HEK293T (cell line): ENCODE data around the gene DNAH17.

Experiments
- CTCF ChIA-PET: fragments of 350-600 bp; formaldehyde crosslinking; extraction: SDS; loops from one replicate; lab custom pipeline; 2021; ENCODE audit warnings: antibody characterized with exemption, inconsistent platforms; lab: Yijun Ruan, JAX
- POLR2A ChIA-PET: fragments of 350-600 bp; formaldehyde crosslinking; extraction: SDS; loops from one replicate; lab custom pipeline; 2020; ENCODE audit warnings: antibody characterized with exemption, inconsistent platforms; lab: Yijun Ruan, JAX
- DNase-seq: peaks from one replicate; pipeline ENCODE4 v3.0.0; 2012; ENCODE audit warnings: mixed read lengths; ENCODE audit errors: extremely low spot score
- ARNT ChIP-seq: fragments of 450-650 bp; IDR thresholded peaks from 2 replicates; pipeline ENCODE4 v1.6.1; 2017; ENCODE audit warnings: mild to moderate bottlenecking
- BHLHE40 ChIP-seq: fragments of 450-650 bp; IDR thresholded peaks from 2 replicates; pipeline ENCODE4 v1.6.1; 2016; ENCODE audit warnings: mild to moderate bottlenecking, moderate library complexity, borderline replicate concordance
- CTBP1 ChIP-seq: fragments of 450-650 bp; IDR thresholded peaks from 2 replicates; pipeline ENCODE4 v1.6.1; 2016; ENCODE audit warnings: borderline replicate concordance
- ELF4 ChIP-seq: fragments of 450-650 bp; IDR thresholded peaks from 2 replicates; pipeline ENCODE4 v1.6.1; 2017; ENCODE audit warnings: antibody characterized with exemption
- FOXA1 ChIP-seq: fragments of 450-650 bp; IDR thresholded peaks from 2 replicates; pipeline ENCODE4 v1.6.1; 2016; ENCODE audit warnings: mild to moderate bottlenecking
- FOXK2 ChIP-seq: fragments of 450-650 bp; IDR thresholded peaks from 2 replicates; pipeline ENCODE4 v1.6.1; 2016; ENCODE audit warnings: mild to moderate bottlenecking
- FOXM1 ChIP-seq: fragments of 450-650 bp; IDR thresholded peaks from 2 replicates; pipeline ENCODE4 v1.6.1; 2017; ENCODE audit warnings: mild to moderate bottlenecking, borderline replicate concordance
- HDGF ChIP-seq: fragments of 450-650 bp; IDR thresholded peaks from 2 replicates; pipeline ENCODE4 v1.6.1; 2017; ENCODE audit warnings: antibody characterized with exemption, borderline replicate concordance
- L3MBTL2 ChIP-seq: fragments of 450-650 bp; conservative IDR thresholded peaks from 2 replicates; pipeline ENCODE4 v1.6.1; 2016; ENCODE audit warnings: mild to moderate bottlenecking
- LEF1 ChIP-seq: fragments of 450-650 bp; IDR thresholded peaks from 2 replicates; pipeline ENCODE4 v1.6.1; 2017; ENCODE audit warnings: mild to moderate bottlenecking, borderline replicate concordance
- NFRKB ChIP-seq: fragments of 450-650 bp; IDR thresholded peaks from 2 replicates; pipeline ENCODE4 v1.6.1; 2016; ENCODE audit warnings: mild to moderate bottlenecking, moderate library complexity
- SP1 ChIP-seq: fragments of 450-650 bp; IDR thresholded peaks from 2 replicates; pipeline ENCODE4 v1.6.1; 2017
- SUZ12 ChIP-seq: fragments of 450-650 bp; IDR thresholded peaks from 2 replicates; pipeline ENCODE4 v1.6.1; 2016; ENCODE audit warnings: mild to moderate bottlenecking
- TARDBP ChIP-seq: fragments of 450-650 bp; IDR thresholded peaks from 2 replicates; pipeline ENCODE4 v1.6.1; 2016
- ZNF384 ChIP-seq: fragments of 450-650 bp; IDR thresholded peaks from 2 replicates; pipeline ENCODE4 v1.6.1; 2016
- TF ChIP-seq, protein P1 (sequence below): fragments of 450-650 bp; IDR thresholded peaks from 2 replicates; pipeline ENCODE4 v1.6.1; 2016

Gene DNAH17

DNA sequence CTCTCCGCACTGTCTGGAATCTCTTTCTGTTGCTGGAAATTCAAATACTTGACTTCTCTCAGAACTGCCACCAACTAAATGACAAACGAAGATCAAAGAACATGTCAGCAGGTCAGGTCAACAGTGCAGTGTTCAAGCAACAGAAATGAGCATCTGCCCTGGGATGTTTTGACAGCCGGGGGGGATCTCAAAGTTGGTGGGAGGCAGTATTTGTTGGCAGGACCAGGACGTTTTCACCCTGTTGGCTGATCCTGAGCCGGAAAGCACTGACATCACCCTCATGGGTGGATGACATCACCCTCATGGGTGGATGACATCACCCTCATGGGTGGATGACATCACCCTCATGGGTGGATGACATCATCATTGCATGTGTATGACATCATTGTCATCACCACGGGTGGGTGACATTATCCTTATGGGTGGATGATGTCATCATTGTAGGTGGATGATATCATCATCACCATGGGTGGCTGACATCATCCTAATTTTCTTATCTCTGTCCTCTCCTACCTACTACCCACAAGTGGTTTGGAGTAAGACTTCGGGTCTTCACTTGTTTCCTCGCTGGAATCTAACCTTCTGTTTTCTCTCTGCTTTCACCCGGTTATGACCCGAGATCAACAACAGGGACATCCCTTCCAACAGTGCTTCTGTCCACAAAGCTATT is 18.9 kb downstream of the DNAH17 start:
- TF ChIP-seq NFRKB (no peak), ZNF384 (no peak), FOXK2 (no peak), SP1 (no peak), TARDBP (peak; percentile 98), CTBP1 (peak; percentile 82), LEF1 (no peak), ARNT (no peak), HDGF (no peak)
- CTCF ChIA-PET: no interaction called here
- DNase-seq: peak; percentile 39
- POLR2A ChIA-PET: interaction anchor here (1.0 kb wide), 1 partner anchor 9 kb away, joined by 4 read pairs; no protein-coding TSS in a partner anchor

DNA sequence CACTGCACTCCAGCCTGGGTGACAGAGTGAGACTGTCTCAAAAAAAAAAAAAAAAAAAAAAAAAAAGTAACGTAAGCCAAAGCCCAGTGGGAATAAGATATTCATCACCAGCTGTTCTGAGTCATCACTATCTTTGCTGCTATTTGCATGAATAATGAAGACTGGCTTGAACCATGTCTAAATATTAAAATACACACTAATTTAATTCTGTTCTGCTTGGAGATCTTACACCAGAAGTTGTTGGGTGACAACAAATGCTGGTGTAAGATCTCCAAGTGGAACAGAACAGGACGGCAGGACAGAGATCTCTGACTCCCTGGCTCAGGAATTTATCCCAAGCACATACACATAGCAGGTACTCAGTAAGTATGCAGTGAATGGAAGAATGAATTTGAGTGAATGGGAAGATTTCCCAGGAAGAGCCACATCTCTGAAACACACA is 19.6 kb downstream of the DNAH17 start:
- TF ChIP-seq FOXA1 (no peak), FOXM1 (no peak), L3MBTL2 (no peak), ELF4 (no peak), ZNF384 (peak; percentile 51; the same call in 1 of the 2 replicates), HDGF (no peak)
- TF ChIP-seq, protein P1, sequence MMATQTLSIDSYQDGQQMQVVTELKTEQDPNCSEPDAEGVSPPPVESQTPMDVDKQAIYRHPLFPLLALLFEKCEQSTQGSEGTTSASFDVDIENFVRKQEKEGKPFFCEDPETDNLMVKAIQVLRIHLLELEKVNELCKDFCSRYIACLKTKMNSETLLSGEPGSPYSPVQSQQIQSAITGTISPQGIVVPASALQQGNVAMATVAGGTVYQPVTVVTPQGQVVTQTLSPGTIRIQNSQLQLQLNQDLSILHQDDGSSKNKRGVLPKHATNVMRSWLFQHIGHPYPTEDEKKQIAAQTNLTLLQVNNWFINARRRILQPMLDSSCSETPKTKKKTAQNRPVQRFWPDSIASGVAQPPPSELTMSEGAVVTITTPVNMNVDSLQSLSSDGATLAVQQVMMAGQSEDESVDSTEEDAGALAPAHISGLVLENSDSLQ: no peak
- DNase-seq: no peak
- ChIA-PET CTCF (interaction anchor here (0.7 kb wide), 1 partner anchor 16 kb away, joined by 3 read pairs; no protein-coding TSS in a partner anchor), POLR2A (no interaction called here)

DNA sequence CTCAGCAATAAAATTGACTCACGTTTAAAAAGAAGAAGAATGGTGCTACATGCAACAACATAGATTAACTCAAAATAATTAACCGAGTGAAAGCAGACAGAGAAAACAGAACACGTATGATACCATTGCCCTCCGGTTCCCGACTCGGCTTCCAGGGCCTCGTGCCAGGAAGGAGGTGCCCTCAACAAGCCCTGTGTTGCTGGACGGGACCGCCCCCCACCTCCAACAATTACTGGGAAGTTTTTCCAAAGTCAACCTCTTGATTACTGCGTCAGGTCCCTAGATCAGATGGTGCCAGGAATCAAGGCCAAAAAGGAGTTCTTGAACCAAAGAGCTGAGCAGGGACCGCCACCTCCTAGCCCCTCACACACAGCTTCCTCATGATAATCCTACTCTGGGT is 20.4 kb downstream of the DNAH17 start:
- POLR2A ChIA-PET: no interaction called here
- DNase-seq: no peak
- CTCF ChIA-PET: no interaction called here
- TF ChIP-seq SP1 (no peak), CTBP1 (no peak), BHLHE40 (no peak), ELF4 (no peak), FOXA1 (no peak), ZNF384 (no peak), HDGF (no peak), LEF1 (no peak), SUZ12 (no peak), NFRKB (no peak), FOXM1 (no peak), ARNT (no peak), L3MBTL2 (no peak), FOXK2 (no peak), TARDBP (no peak)
- TF ChIP-seq, protein P1: no peak

GRCh38 chr17:78555746-78556401 is 21.3 kb downstream of the DNAH17 start:
- ChIA-PET CTCF (interaction anchor here (0.6 kb wide), 1 partner anchor 1468 kb away, joined by 5 read pairs; no protein-coding TSS in a partner anchor), POLR2A (no interaction called here)
- TF ChIP-seq SUZ12 (no peak), HDGF (no peak), CTBP1 (no peak), SP1 (no peak), ELF4 (no peak), LEF1 (no peak), ARNT (no peak), NFRKB (no peak)
- TF ChIP-seq, protein P1: no peak
- no peak for DNase-seq

DNA sequence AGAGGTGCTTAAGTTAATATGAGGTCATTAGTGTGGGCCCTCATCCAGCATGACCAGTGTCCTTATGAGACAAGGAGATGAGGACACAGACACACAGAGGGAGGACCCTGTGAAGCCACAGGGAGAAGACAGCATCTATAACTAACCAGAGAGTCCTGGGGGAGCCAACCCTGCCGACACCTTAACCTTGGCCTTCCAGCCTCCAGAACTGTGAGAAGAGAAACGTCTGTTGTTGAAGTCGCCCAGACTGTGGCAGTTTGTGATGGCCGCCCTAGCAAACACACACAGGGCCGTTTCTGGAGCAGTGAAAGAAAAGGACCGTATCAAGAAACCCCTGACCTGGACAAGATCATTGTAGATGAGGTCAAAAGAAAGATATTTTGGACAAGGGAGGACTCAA is 26.7 kb downstream of the DNAH17 start:
- POLR2A ChIA-PET: no interaction called here

More for the DNA sequence above, 26.7 kb downstream of the DNAH17 start:
- CTCF ChIA-PET: no interaction called here
- TF ChIP-seq NFRKB (no peak), SP1 (no peak), BHLHE40 (no peak), SUZ12 (no peak), ELF4 (no peak), FOXM1 (no peak), FOXA1 (no peak), L3MBTL2 (no peak), ARNT (no peak), LEF1 (no peak), FOXK2 (no peak), ZNF384 (no peak), HDGF (no peak), TARDBP (no peak), CTBP1 (no peak)
- TF ChIP-seq, protein P1: no peak
- no peak for DNase-seq
